ENCODE measurements around the gene DLG2.

Gene DLG2

GRCh38 chr11:83723999-83724398, 1903.1 kb downstream of the DLG2 start:
- DNase-seq, result no peak

GRCh38 chr11:83722392-83723119, 1904.6 kb downstream of the DLG2 start:
- DNase-seq, result no peak

- DNase-seq, result no peak
Observed at GRCh38 chr11:83721263-83721662, 1905.9 kb downstream of the DLG2 start.

- no peak for DNase-seq
Observed at GRCh38 chr11:83720675-83721074, 1906.5 kb downstream of the DLG2 start.

GRCh38 chr11:83717537-83717936, 1909.6 kb downstream of the DLG2 start:
- DNase-seq, result no peak

- no peak for DNase-seq
Observed at GRCh38 chr11:83715927-83716535, 1911.1 kb downstream of the DLG2 start.

- DNase-seq, result no peak
Observed at GRCh38 chr11:83713708-83714107, 1913.4 kb downstream of the DLG2 start.

GRCh38 chr11:83711106-83711527, 1916.0 kb downstream of the DLG2 start:
- no peak for DNase-seq

- DNase-seq, result no peak
Observed at GRCh38 chr11:83709434-83709833, 1917.7 kb downstream of the DLG2 start.

GRCh38 chr11:83706566-83706965, 1920.6 kb downstream of the DLG2 start:
- DNase-seq, result no peak

GRCh38 chr11:83702796-83703195, 1924.3 kb downstream of the DLG2 start:
- DNase-seq, result no peak

- no peak for DNase-seq
Observed at GRCh38 chr11:83697518-83697917, 1929.6 kb downstream of the DLG2 start.

- DNase-seq, result no peak
Observed at GRCh38 chr11:83695046-83695445, 1932.1 kb downstream of the DLG2 start.

- DNase-seq, result no peak
Observed at GRCh38 chr11:83694191-83694910, 1932.8 kb downstream of the DLG2 start.

- DNase-seq, result no peak
Observed at GRCh38 chr11:83693306-83693992, 1933.7 kb downstream of the DLG2 start.

- DNase-seq, result no peak
Observed at GRCh38 chr11:83692675-83693074, 1934.5 kb downstream of the DLG2 start.

GRCh38 chr11:83691451-83691950, 1935.6 kb downstream of the DLG2 start:
- DNase-seq, result no peak

- no peak for DNase-seq
Observed at GRCh38 chr11:83689144-83689780, 1937.9 kb downstream of the DLG2 start.

GRCh38 chr11:83687787-83688186, 1939.4 kb downstream of the DLG2 start:
- no peak for DNase-seq

- DNase-seq, result no peak
Observed at GRCh38 chr11:83685730-83686129, 1941.4 kb downstream of the DLG2 start.

GRCh38 chr11:83684071-83684470, 1943.1 kb downstream of the DLG2 start:
- no peak for DNase-seq

GRCh38 chr11:83682611-83682973, 1944.6 kb downstream of the DLG2 start:
- DNase-seq, result no peak
